Dendritic cell treated with granulocyte-macrophage colony-stimulating factor and Interleukin-4, amounts not matched to agents 40 ng/mL and 50 ng/mL, for 4 days (primary cell): ENCODE data around the gene SGF29.
"Not testable (repeated sequence)": the region's sequence is repeated elsewhere in the genome, so short reads cannot be mapped to it uniquely, and the experiment has no call there.

ENCODE experiments used
- H3K27ac Mint-ChIP-seq: one replicate; pipeline ENCODE4 v1.8.0; 2022; ENCODE audit warnings: mild to moderate bottlenecking, mixed read lengths
- H3K27me3 Mint-ChIP-seq: one replicate; pipeline ENCODE4 v1.8.0; 2022; ENCODE audit warnings: mild to moderate bottlenecking, mixed read lengths
- H3K36me3 Mint-ChIP-seq: one replicate; pipeline ENCODE4 v1.8.0; 2022; ENCODE audit warnings: low read depth, mixed read lengths
- H3K4me1 Mint-ChIP-seq: one replicate; pipeline ENCODE4 v1.8.0; 2022; ENCODE audit warnings: low read depth, mixed read lengths
- H3K4me3 Mint-ChIP-seq: one replicate; pipeline ENCODE4 v1.8.0; 2022; ENCODE audit warnings: mild to moderate bottlenecking, moderate library complexity, mixed read lengths
- H3K9me3 Mint-ChIP-seq: one replicate; pipeline ENCODE4 v1.8.0; 2022; ENCODE audit warnings: mixed read lengths
- intact Hi-C: fragments of 100-400 bp; cut with micrococcal nuclease; formaldehyde crosslinking; loops from one replicate; pipeline ENCODE4 v1.15.0; 2022

Gene SGF29

GRCh38 chr16:28639959-28640358, 86.2 kb downstream of the SGF29 start:
- H3K4me3 Mint-ChIP-seq, H3K27ac Mint-ChIP-seq, intact Hi-C loops, H3K4me1 Mint-ChIP-seq, H3K36me3 Mint-ChIP-seq, H3K9me3 Mint-ChIP-seq, H3K27me3 Mint-ChIP-seq: not testable (repeated sequence)
